Progenitor cell of endocrine pancreas (in vitro differentiated cells): ENCODE results near the gene CAVIN2. TPM values are rescaled to one million over a fixed set of nuclear protein-coding genes. Genes with fewer than 3 reads are reported as not detected.

Experiments used
- DNase-seq: peaks from one replicate; pipeline ENCODE4 v3.0.0; 2021; ENCODE audit warnings: low spot score; ENCODE audit not compliant: unreplicated experiment
- H3K27ac Mint-ChIP-seq: 2 replicates; pipeline ENCODE4 v1.8.0; 2021; ENCODE audit warnings: mild to moderate bottlenecking, moderate library complexity, mixed read lengths
- H3K27me3 Mint-ChIP-seq: 2 replicates; pipeline ENCODE4 v1.8.0; 2021; ENCODE audit warnings: mixed read lengths
- H3K36me3 Mint-ChIP-seq: 2 replicates; pipeline ENCODE4 v1.8.0; 2022; ENCODE audit warnings: mixed read lengths; ENCODE audit not compliant: insufficient read depth
- H3K4me1 Mint-ChIP-seq: 2 replicates; pipeline ENCODE4 v1.8.0; 2021; ENCODE audit warnings: low read depth, mixed read lengths
- H3K4me3 Mint-ChIP-seq: 2 replicates; pipeline ENCODE4 v1.8.0; 2021; ENCODE audit warnings: low read depth, mild to moderate bottlenecking, moderate library complexity, mixed read lengths
- H3K9me3 Mint-ChIP-seq: 2 replicates; pipeline ENCODE4 v1.8.0; 2021; ENCODE audit warnings: low read depth, mixed read lengths
- CTCF ChIP-seq: fragments of 200-600 bp; sonication (generic); IDR thresholded peaks from one replicate; pipeline ENCODE4 v1.5.0; 2021; ENCODE audit warnings: antibody characterized with exemption, mild to moderate bottlenecking; ENCODE audit not compliant: unreplicated experiment
- total RNA-seq: library from RNA; stranded (reverse); gene quantifications from 2 replicates; pipeline ENCODE4 v1.2.1, GENCODE V29; 2021

The CAVIN2 gene
- total RNA-seq, 1 donor from 2014 or later = 0.17 TPM

- Mint-ChIP-seq H3K27me3 (peaks cover 5% of the 10 kb centered on the region), H3K9me3 (no peaks in the 10 kb centered on the region), H3K36me3 (no peaks in the 10 kb centered on the region), H3K4me1 (no peaks in the 10 kb centered on the region), H3K27ac (no peak overlapping the region), H3K4me3 (no peak overlapping the region)
- DNase-seq = no peak
- no peak for TF ChIP-seq CTCF
Observed at GRCh38 chr2:191818725-191819350, 28.1 kb downstream of the CAVIN2 start.

GRCh38 chr2:191818133-191818532, 28.8 kb downstream of the CAVIN2 start:
- no peak overlapping the region for H3K27ac Mint-ChIP-seq
- no peaks in the 10 kb centered on the region for H3K36me3 Mint-ChIP-seq
- H3K4me1 Mint-ChIP-seq = no peaks in the 10 kb centered on the region
- DNase-seq = no peak
- peaks cover 5% of the 10 kb centered on the region for H3K27me3 Mint-ChIP-seq
- H3K9me3 Mint-ChIP-seq = no peaks in the 10 kb centered on the region
- no peak overlapping the region for H3K4me3 Mint-ChIP-seq
- TF ChIP-seq CTCF = no peak

GRCh38 chr2:191815010-191815409, 31.9 kb downstream of the CAVIN2 start:
- Mint-ChIP-seq H3K27me3 (peaks cover 3% of the 10 kb centered on the region), H3K27ac (no peak overlapping the region), H3K4me3 (no peak overlapping the region), H3K9me3 (no peaks in the 10 kb centered on the region), H3K36me3 (no peaks in the 10 kb centered on the region), H3K4me1 (no peaks in the 10 kb centered on the region)
- DNase-seq = no peak
- TF ChIP-seq CTCF = no peak

GRCh38 chr2:191813943-191814342, 32.9 kb downstream of the CAVIN2 start:
- H3K27me3 Mint-ChIP-seq = peaks cover 3% of the 10 kb centered on the region
- peaks cover 3% of the 10 kb centered on the region for H3K9me3 Mint-ChIP-seq
- H3K36me3 Mint-ChIP-seq = no peaks in the 10 kb centered on the region
- H3K4me3 Mint-ChIP-seq = no peak overlapping the region
- DNase-seq = no peak
- no peaks in the 10 kb centered on the region for H3K4me1 Mint-ChIP-seq
- H3K27ac Mint-ChIP-seq = no peak overlapping the region
- TF ChIP-seq CTCF = no peak

GRCh38 chr2:191811807-191812602, 34.9 kb downstream of the CAVIN2 start:
- Mint-ChIP-seq H3K27me3 (no peaks in the 10 kb centered on the region), H3K4me1 (no peaks in the 10 kb centered on the region), H3K4me3 (no peak overlapping the region), H3K36me3 (no peaks in the 10 kb centered on the region), H3K9me3 (peaks cover 5% of the 10 kb centered on the region), H3K27ac (no peak overlapping the region)
- TF ChIP-seq CTCF = peak; percentile 87
- peak; percentile 30 for DNase-seq
